Trophoblast cell (in vitro differentiated cells and primary cell): Measurements from ENCODE around the gene PDF.

Experiments
- DNase-seq, 2 donors: peaks; one replicate each; pipeline ENCODE4 v3.0.0-alpha.2; 2016
- H2AFZ ChIP-seq: 2 replicates; pipeline ENCODE4 v1.6.1; 2013; ENCODE audit warnings: low read length, moderate library complexity, mild to moderate bottlenecking; ENCODE audit not compliant: insufficient read depth, poor library complexity
- H2AK5ac ChIP-seq: 2 replicates; pipeline ENCODE4 v1.6.1; 2013; ENCODE audit warnings: mild to moderate bottlenecking, low read length
- H2BK120ac ChIP-seq: 2 replicates; pipeline ENCODE4 v1.6.1; 2013; ENCODE audit warnings: low read length, mild to moderate bottlenecking, moderate library complexity; ENCODE audit not compliant: insufficient read depth, poor library complexity
- H2BK12ac ChIP-seq: 2 replicates; pipeline ENCODE4 v1.6.1; 2013; ENCODE audit warnings: mild to moderate bottlenecking, low read length, moderate library complexity
- H2BK5ac ChIP-seq: 2 replicates; pipeline ENCODE4 v1.6.1; 2013; ENCODE audit warnings: low read length, low read depth, moderate library complexity, mild to moderate bottlenecking; ENCODE audit not compliant: poor library complexity
- H3K14ac ChIP-seq: 2 replicates; pipeline ENCODE4 v1.6.1; 2013; ENCODE audit warnings: mild to moderate bottlenecking, low read length
- H3K18ac ChIP-seq: 2 replicates; pipeline ENCODE4 v1.6.1; 2013; ENCODE audit warnings: mild to moderate bottlenecking, low read length
- H3K23ac ChIP-seq: 2 replicates; pipeline ENCODE4 v1.6.1; 2013; ENCODE audit warnings: low read length
- H3K27ac ChIP-seq: 2 replicates; pipeline ENCODE4 v1.5.1; 2013; ENCODE audit warnings: low read depth, mild to moderate bottlenecking, inconsistent platforms, low read length, moderate library complexity
- H3K27me3 ChIP-seq: 2 replicates; pipeline ENCODE4 v1.6.1; 2013; ENCODE audit warnings: inconsistent platforms, mild to moderate bottlenecking, low read length, moderate library complexity; ENCODE audit not compliant: insufficient read depth
- H3K36me3 ChIP-seq, 2 experiments: 1 replicate in 1 of 2; 2 replicates in 1 of 2; pipeline ENCODE4 v1.6.1; 2013; ENCODE audit warnings: low read length in 2 of 2, mild to moderate bottlenecking in 2 of 2, moderate library complexity in 1 of 2; ENCODE audit not compliant: insufficient read depth in 2 of 2, control insufficient read depth in 1 of 2
- H3K4ac ChIP-seq: 2 replicates; pipeline ENCODE4 v1.6.1; 2013; ENCODE audit warnings: low read depth, mild to moderate bottlenecking, low read length, moderate library complexity
- H3K4me1 ChIP-seq, 2 experiments: 1 replicate in 1 of 2; 2 replicates in 1 of 2; pipeline ENCODE4 v1.6.1; 2013; ENCODE audit warnings: low read length in 2 of 2, mild to moderate bottlenecking in 2 of 2, moderate library complexity in 1 of 2; ENCODE audit not compliant: insufficient read depth in 2 of 2, control insufficient read depth in 1 of 2
- H3K4me2 ChIP-seq: 2 replicates; pipeline ENCODE4 v1.6.1; 2013; ENCODE audit warnings: inconsistent platforms, mild to moderate bottlenecking, low read length, moderate library complexity
- H3K4me3 ChIP-seq: 2 replicates; pipeline ENCODE4 v1.5.1; 2013; ENCODE audit warnings: mild to moderate bottlenecking, low read depth, low read length, inconsistent platforms
- H3K79me1 ChIP-seq: one replicate; pipeline ENCODE4 v1.6.1; 2013; ENCODE audit warnings: low read length
- H3K79me2 ChIP-seq: 2 replicates; pipeline ENCODE4 v1.6.1; 2013; ENCODE audit warnings: low read length, mild to moderate bottlenecking; ENCODE audit not compliant: control insufficient read depth, insufficient read depth, poor library complexity
- H3K9ac ChIP-seq: 2 replicates; pipeline ENCODE4 v1.6.1; 2013; ENCODE audit warnings: mild to moderate bottlenecking, low read length
- H3K9me3 ChIP-seq: 2 replicates; pipeline ENCODE4 v1.6.1; 2013; ENCODE audit warnings: low read depth, mild to moderate bottlenecking, control low read depth, inconsistent platforms, low read length; ENCODE audit not compliant: insufficient read depth
- H4K12ac ChIP-seq: 2 replicates; pipeline ENCODE4 v1.6.1; 2013; ENCODE audit warnings: low read depth, mild to moderate bottlenecking, low read length, moderate library complexity
- H4K8ac ChIP-seq: 2 replicates; pipeline ENCODE4 v1.6.1; 2013; ENCODE audit warnings: low read depth, mild to moderate bottlenecking, low read length, moderate library complexity
- H4K91ac ChIP-seq: one replicate; pipeline ENCODE4 v1.6.1; 2013; ENCODE audit warnings: low read depth, mild to moderate bottlenecking, low read length, moderate library complexity
- WGBS: extraction: QIAGEN DNeasy Blood & Tissue Kit; methylation state at CpG from one replicate; pipeline ENCODE4 v1.1.7; 2013; ENCODE audit warnings: missing lambda C conversion rate; ENCODE audit not compliant: insufficient read length, insufficient coverage; ENCODE audit errors: extremely low coverage; 5-methylcytosine and 5-hydroxymethylcytosine counted together

The PDF gene

DNA sequence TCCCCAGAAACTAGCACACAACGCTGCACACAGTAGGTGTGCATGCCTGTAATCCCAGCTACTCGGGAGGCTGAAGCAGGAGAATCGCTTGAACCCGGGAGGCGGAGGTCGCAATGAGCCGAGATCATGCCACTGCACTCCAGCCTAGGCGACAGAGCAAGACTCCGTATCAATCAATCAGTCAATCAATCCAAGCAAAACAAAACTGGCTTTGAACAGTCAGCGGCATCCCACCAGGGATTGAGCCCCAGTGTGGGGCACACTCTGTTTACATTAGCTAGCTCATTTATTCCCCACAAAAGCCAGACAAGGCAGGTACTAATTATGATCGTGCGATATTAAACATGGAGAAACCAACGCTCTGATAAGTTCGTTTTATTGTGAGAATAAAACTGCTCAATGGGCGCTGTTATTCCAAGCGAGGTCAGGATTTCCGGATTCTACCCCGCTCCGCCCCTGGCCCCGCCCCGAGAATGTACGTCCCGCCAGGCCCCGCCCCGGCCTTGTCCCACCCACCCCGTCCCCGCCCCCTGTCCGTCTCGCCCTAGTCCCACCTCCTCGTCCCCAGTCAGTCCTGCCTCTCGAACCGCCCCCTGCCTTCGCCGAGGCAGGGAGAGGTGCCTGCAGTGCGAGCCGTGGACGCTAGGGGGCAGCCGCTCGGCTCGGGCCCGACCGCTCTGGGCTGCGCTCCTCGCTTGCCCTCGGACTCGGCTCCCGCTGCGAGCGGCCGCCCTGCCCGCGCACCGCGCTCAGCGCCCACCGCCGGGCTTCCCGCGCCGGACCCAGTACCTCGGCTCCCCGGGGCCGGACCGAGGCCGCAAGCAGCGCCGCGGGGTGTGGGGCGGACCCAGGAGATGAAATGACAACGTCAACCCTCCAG is 19.5 kb downstream of the PDF start, which contains the start of gene VPS4A:
Gene VPS4A (plus strand): TSS at position 698 of the 880 bp plus-strand sequence. CDS start 162 bp downstream, at position 860.
- no peak within 1 kb of the TSS for H2BK12ac ChIP-seq

GRCh38 chr16:69309316-69309715 is 21.1 kb downstream of the PDF start:
- Histone ChIP-seq H4K91ac (no peak overlapping the region), H2AFZ (no peak overlapping the region), H3K9ac (no peak overlapping the region), H3K36me3 (peaks cover 3 to 4% of the 10 kb centered on the region in 2 experiments), H3K27ac (no peak overlapping the region), H3K27me3 (no peaks in the 10 kb centered on the region), H3K14ac (no peak overlapping the region), H4K8ac (no peak overlapping the region), H3K79me2 (peaks cover 8% of the 10 kb centered on the region), H2BK5ac (no peak overlapping the region), H3K4me3 (no peak overlapping the region), H2BK120ac (no peak overlapping the region), H3K4me2 (no peak overlapping the region), H2BK12ac (no peak overlapping the region), H3K9me3 (no peaks in the 10 kb centered on the region), H3K79me1 (peaks cover 2% of the 10 kb centered on the region), H3K18ac (no peak overlapping the region), H3K23ac (no peak overlapping the region), H4K12ac (no peak overlapping the region), H3K4ac (no peak overlapping the region), H3K4me1 (peaks cover 3% of the 10 kb centered on the region in 2 experiments), H2AK5ac (no peak overlapping the region)
- no peak for DNase-seq
- no CpG with 5 or more reads among the region's 12 CpGs for WGBS

More for the DNA sequence above, 19.5 kb downstream of the PDF start, which contains the start of gene VPS4A:
- H3K4me1 ChIP-seq: peaks cover 3% of the 10 kb centered on the region in 2 experiments
- H2AK5ac ChIP-seq: no peak within 1 kb of the TSS
- H3K4me2 ChIP-seq: peak within 1 kb of the TSS; percentile 83
- H4K91ac ChIP-seq: peak within 1 kb of the TSS; percentile 82
- H3K27ac ChIP-seq: peak within 1 kb of the TSS; percentile 65
- DNase-seq: peak; percentile 97 to 98
- peak within 1 kb of the TSS; percentile 92 for H3K4me3 ChIP-seq
- H4K12ac ChIP-seq: peak within 1 kb of the TSS; percentile 74
- H3K9me3 ChIP-seq: no peaks in the 10 kb centered on the region
- H3K79me2 ChIP-seq: peaks cover 8% of the 10 kb centered on the region
- peak within 1 kb of the TSS; percentile 98 for H2AFZ ChIP-seq
- peak within 1 kb of the TSS; percentile 91 for H4K8ac ChIP-seq
- peak within 1 kb of the TSS; percentile 92 for H3K18ac ChIP-seq
- peak within 1 kb of the TSS; percentile 83 for H2BK5ac ChIP-seq
- H3K27me3 ChIP-seq: no peaks in the 10 kb centered on the region
- H3K79me1 ChIP-seq: peaks cover 2% of the 10 kb centered on the region
- H3K14ac ChIP-seq: peak within 1 kb of the TSS; percentile 88
- peak within 1 kb of the TSS; percentile 93 for H3K9ac ChIP-seq
- no peak within 1 kb of the TSS for H3K23ac ChIP-seq
- H2BK120ac ChIP-seq: peak within 1 kb of the TSS; percentile 82
- H3K4ac ChIP-seq: peak within 1 kb of the TSS; percentile 87
- WGBS: no CpG with 5 or more reads among the region's 70 CpGs
- H3K36me3 ChIP-seq: peaks cover 12 to 14% of the 10 kb centered on the region in 2 experiments

- no peak overlapping the region for H3K18ac ChIP-seq
- no peak overlapping the region for H2BK5ac ChIP-seq
- H3K79me1 ChIP-seq: peaks cover 2% of the 10 kb centered on the region
- H2BK12ac ChIP-seq: no peak overlapping the region
- H2AFZ ChIP-seq: no peak overlapping the region
- no peak overlapping the region for H3K23ac ChIP-seq
- no peak overlapping the region for H2BK120ac ChIP-seq
- no peak overlapping the region for H3K9ac ChIP-seq
- no peak overlapping the region for H2AK5ac ChIP-seq
- H4K91ac ChIP-seq: no peak overlapping the region
- H3K36me3 ChIP-seq: no peaks in the 10 kb centered on the region
- no peak overlapping the region for H4K8ac ChIP-seq
- DNase-seq: no peak
- no peak overlapping the region for H3K14ac ChIP-seq
- peaks cover 3% of the 10 kb centered on the region in 2 experiments for H3K4me1 ChIP-seq
- no peaks in the 10 kb centered on the region for H3K9me3 ChIP-seq
- H3K27me3 ChIP-seq: no peaks in the 10 kb centered on the region
- peaks cover 8% of the 10 kb centered on the region for H3K79me2 ChIP-seq
- H3K4me3 ChIP-seq: no peak overlapping the region
- H3K27ac ChIP-seq: no peak overlapping the region
- H4K12ac ChIP-seq: no peak overlapping the region
- H3K4ac ChIP-seq: no peak overlapping the region
- H3K4me2 ChIP-seq: no peak overlapping the region
- no CpG with 5 or more reads among the region's 2 CpGs for WGBS
Measured at GRCh38 chr16:69307856-69308255, 22.5 kb downstream of the PDF start.

DNA sequence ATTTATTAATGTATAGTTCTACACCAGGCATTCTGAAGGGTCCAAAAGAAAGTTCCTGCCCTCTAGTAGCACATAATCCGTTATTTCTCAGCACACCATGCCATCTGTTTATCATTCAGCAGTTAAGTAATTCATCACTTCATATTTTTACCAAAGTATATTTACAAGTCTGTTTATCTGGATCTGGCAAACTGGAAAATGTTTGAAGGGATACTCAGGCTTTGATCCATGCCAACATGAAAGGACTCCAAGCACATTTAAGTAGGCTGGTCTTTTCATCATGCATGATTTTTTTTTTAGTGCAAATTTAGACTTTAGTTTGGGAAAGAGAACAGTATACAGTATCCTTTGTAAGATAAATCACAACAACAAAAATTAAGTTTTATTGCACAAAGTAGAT is 23.3 kb downstream of the PDF start:
- Histone ChIP-seq H3K23ac (no peak overlapping the region), H3K79me1 (peaks cover 2% of the 10 kb centered on the region), H3K9ac (no peak overlapping the region), H3K14ac (no peak overlapping the region), H3K4me1 (peaks cover 0 to under 1% of the 10 kb centered on the region in 2 experiments), H2BK5ac (no peak overlapping the region), H4K8ac (no peak overlapping the region), H3K36me3 (no peaks in the 10 kb centered on the region), H3K9me3 (no peaks in the 10 kb centered on the region), H3K4me3 (no peak overlapping the region), H2AK5ac (no peak overlapping the region), H3K4me2 (no peak overlapping the region), H4K12ac (no peak overlapping the region), H3K27me3 (no peaks in the 10 kb centered on the region), H2BK12ac (no peak overlapping the region), H3K79me2 (peaks cover 6% of the 10 kb centered on the region), H3K18ac (no peak overlapping the region), H3K27ac (no peak overlapping the region), H3K4ac (no peak overlapping the region), H4K91ac (no peak overlapping the region), H2BK120ac (no peak overlapping the region), H2AFZ (no peak overlapping the region)
- no CpG with 5 or more reads among the region's 1 CpG for WGBS
- no peak for DNase-seq
